WTC11 (cell line): ENCODE data around the gene NEK11. TPM values are rescaled to one million over a fixed set of nuclear protein-coding genes. Genes with fewer than 3 reads are reported as not detected.

Experiments used
- ATAC-seq: fragments of 200-7000 bp; cut with Tn5 transposase; 2 replicates; pipeline ENCODE4 v1.10.0; 2021; ENCODE audit warnings: mild to moderate bottlenecking, moderate library complexity
- CTCF ChIA-PET: fragments of 300-600 bp; sonication (Branson Sonifier 250); formaldehyde crosslinking; loops from one replicate; lab custom pipeline; 2021; ENCODE audit warnings: antibody characterized with exemption; lab: Charles Lee
- POLR2A ChIA-PET: fragments of 350-600 bp; sonication (Branson Sonifier 250); formaldehyde crosslinking; loops from one replicate; lab custom pipeline; 2021; ENCODE audit warnings: antibody characterized with exemption; lab: Charles Lee
- DNase-seq: peaks from one replicate; pipeline ENCODE4 v3.0.0; 2021; ENCODE audit warnings: low spot score
- H3K27ac Mint-ChIP-seq: 2 replicates; pipeline ENCODE4 v1.8.0; 2021; ENCODE audit warnings: mixed read lengths
- H3K27me3 Mint-ChIP-seq: 2 replicates; pipeline ENCODE4 v1.8.0; 2021; ENCODE audit warnings: low read depth, mild to moderate bottlenecking, moderate library complexity, mixed read lengths
- H3K36me3 Mint-ChIP-seq: 2 replicates; pipeline ENCODE4 v1.8.0; 2021; ENCODE audit warnings: mixed read lengths
- H3K4me1 Mint-ChIP-seq: 2 replicates; pipeline ENCODE4 v1.8.0; 2022; ENCODE audit warnings: mixed read lengths
- H3K4me3 Mint-ChIP-seq: 2 replicates; pipeline ENCODE4 v1.8.0; 2021; ENCODE audit warnings: mild to moderate bottlenecking, moderate library complexity, mixed read lengths
- H3K9me3 Mint-ChIP-seq: 2 replicates; pipeline ENCODE4 v1.8.0; 2021; ENCODE audit warnings: mixed read lengths
- CREM ChIP-seq: sonication (generic); formaldehyde crosslinking; IDR thresholded peaks from 2 replicates; pipeline ENCODE4 v1.8.1; 2022; ENCODE audit warnings: mild to moderate bottlenecking, missing genetic modification reagents, moderate library complexity
- GABPB1 ChIP-seq: sonication (generic); formaldehyde crosslinking; IDR thresholded peaks from 2 replicates; pipeline ENCODE4 v1.8.1; 2023; ENCODE audit warnings: mild to moderate bottlenecking, missing genetic modification reagents
- NFE2L1 ChIP-seq: sonication (generic); formaldehyde crosslinking; IDR thresholded peaks from 2 replicates; pipeline ENCODE4 v1.8.1; 2023; ENCODE audit warnings: missing genetic modification reagents
- ZNF671 ChIP-seq: fragments of 250-450 bp; sonication (Bioruptor Pico); IDR thresholded peaks from 2 replicates; pipeline ENCODE4 v1.8.0; 2021; ENCODE audit warnings: mild to moderate bottlenecking
- total RNA-seq: library from RNA; stranded (reverse); gene quantifications from 3 replicates; pipeline ENCODE4 v1.2.3, GENCODE V29; 2021
- TF ChIP-seq, protein P1 (sequence below): sonication (generic); formaldehyde crosslinking; IDR thresholded peaks from 2 replicates; pipeline ENCODE4 v1.8.1; 2023; ENCODE audit warnings: mild to moderate bottlenecking, missing genetic modification reagents, moderate library complexity
- TF ChIP-seq, protein P2 (sequence below): sonication (generic); formaldehyde crosslinking; conservative IDR thresholded peaks from 2 replicates; pipeline ENCODE4 v1.8.1; 2022; ENCODE audit warnings: mild to moderate bottlenecking, missing genetic modification reagents
- TF ChIP-seq, protein P3 (sequence below): sonication (generic); formaldehyde crosslinking; IDR thresholded peaks from 2 replicates; pipeline ENCODE4 v1.8.1; 2023; ENCODE audit warnings: mild to moderate bottlenecking, missing genetic modification reagents
- TF ChIP-seq, protein P4 (sequence below): sonication (generic); formaldehyde crosslinking; IDR thresholded peaks from 2 replicates; pipeline ENCODE4 v1.8.0; 2023; ENCODE audit warnings: mild to moderate bottlenecking, missing genetic modification reagents
- TF ChIP-seq, protein P5 (sequence below): sonication (generic); formaldehyde crosslinking; IDR thresholded peaks from 2 replicates; pipeline ENCODE4 v1.8.0; 2023; ENCODE audit warnings: missing genetic modification reagents
- TF ChIP-seq, protein P6 (sequence below): fragments of 250-450 bp; sonication (Bioruptor Pico); IDR thresholded peaks from 2 replicates; pipeline ENCODE4 v1.9.0; 2021; ENCODE audit warnings: mild to moderate bottlenecking

Gene NEK11
- total RNA-seq, 1 experiment from 2014 or later = 1.6 TPM

DNA sequence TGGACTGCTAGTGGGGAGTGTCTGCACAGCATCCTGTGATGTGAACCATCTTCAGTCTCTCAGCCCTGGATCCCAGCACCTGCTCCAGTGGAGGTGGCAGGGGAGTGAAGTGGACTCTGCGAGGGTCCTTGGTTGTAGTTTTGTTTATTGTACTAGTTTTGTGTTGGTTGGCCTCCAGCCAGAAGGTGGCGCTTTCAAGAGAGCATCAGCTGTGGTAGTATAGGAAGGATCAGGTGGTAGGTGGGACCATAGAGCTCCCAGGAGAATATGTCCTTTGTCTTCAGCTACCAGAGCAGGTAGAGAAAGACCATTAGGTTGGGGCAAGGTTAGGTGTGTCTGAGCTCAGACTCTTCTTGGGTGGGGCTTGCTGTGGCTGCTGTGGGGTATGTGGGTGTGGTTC is 20.9 kb downstream of the NEK11 start:
- Mint-ChIP-seq H3K4me3 (no peak overlapping the region), H3K4me1 (peaks cover 7% of the 10 kb centered on the region; the same call in 1 of the 2 replicates), H3K27me3 (no peaks in the 10 kb centered on the region; the same call in 1 of the 2 replicates), H3K9me3 (peaks cover 22% of the 10 kb centered on the region), H3K27ac (no peak overlapping the region), H3K36me3 (peaks cover 5% of the 10 kb centered on the region; the same call in 1 of the 2 replicates)
- ChIA-PET CTCF (interaction anchor here (0.9 to 1.3 kb wide), 5 partner anchors 11 to 30 kb away, joined by 3 read pairs; no protein-coding TSS in a partner anchor), POLR2A (no interaction called here)
- ATAC-seq (peak; percentile 44), DNase-seq (peak; percentile 30)
- no peak for TF ChIP-seq NFE2L1 (CRISPR knock-in tag)
- TF ChIP-seq, protein P1, sequence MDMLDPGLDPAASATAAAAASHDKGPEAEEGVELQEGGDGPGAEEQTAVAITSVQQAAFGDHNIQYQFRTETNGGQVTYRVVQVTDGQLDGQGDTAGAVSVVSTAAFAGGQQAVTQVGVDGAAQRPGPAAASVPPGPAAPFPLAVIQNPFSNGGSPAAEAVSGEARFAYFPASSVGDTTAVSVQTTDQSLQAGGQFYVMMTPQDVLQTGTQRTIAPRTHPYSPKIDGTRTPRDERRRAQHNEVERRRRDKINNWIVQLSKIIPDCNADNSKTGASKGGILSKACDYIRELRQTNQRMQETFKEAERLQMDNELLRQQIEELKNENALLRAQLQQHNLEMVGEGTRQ (CRISPR knock-in tag) = peak; percentile 25; the same call in 1 of the 2 replicates

DNA sequence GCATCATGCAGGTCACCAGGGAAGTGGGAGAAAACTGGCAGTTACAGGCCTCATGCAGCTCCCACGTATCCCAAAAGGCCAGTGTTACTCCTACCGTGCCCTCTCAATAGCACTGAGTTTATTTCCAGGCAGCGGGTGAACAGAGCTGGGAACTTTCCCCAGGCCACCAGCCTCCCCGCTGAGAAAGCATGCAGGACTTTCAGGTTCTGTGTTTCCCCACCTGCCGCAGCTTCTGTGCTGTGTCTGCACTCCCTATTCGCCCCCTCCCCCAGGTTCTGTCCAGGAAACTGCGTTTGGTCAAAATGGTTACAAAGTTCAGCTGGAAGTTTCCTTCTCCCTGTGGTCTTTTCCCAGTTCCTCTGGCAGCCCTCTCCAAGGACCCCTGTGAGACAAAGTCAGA is 21.4 kb downstream of the NEK11 start:
- peaks cover 5% of the 10 kb centered on the region; the same call in 1 of the 2 replicates for H3K36me3 Mint-ChIP-seq
- ChIA-PET POLR2A (no interaction called here), CTCF (interaction anchor here (0.7 to 1.3 kb wide), 6 partner anchors 11 to 1162 kb away, joined by 3 read pairs; no protein-coding TSS in a partner anchor)
- no peaks in the 10 kb centered on the region; the same call in 1 of the 2 replicates for H3K27me3 Mint-ChIP-seq
- 0 out of 2 replicates have a peak, but pooled peaks cover 4% of the 10 kb centered on the region for H3K4me1 Mint-ChIP-seq
- ATAC-seq = no peak; the same call in 1 of the 2 replicates
- H3K27ac Mint-ChIP-seq = no peak overlapping the region
- H3K9me3 Mint-ChIP-seq = peaks cover 22% of the 10 kb centered on the region
- DNase-seq = no peak
- TF ChIP-seq, protein P2, sequence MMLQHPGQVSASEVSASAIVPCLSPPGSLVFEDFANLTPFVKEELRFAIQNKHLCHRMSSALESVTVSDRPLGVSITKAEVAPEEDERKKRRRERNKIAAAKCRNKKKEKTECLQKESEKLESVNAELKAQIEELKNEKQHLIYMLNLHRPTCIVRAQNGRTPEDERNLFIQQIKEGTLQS (CRISPR knock-in tag) = no peak
- TF ChIP-seq, protein P3, sequence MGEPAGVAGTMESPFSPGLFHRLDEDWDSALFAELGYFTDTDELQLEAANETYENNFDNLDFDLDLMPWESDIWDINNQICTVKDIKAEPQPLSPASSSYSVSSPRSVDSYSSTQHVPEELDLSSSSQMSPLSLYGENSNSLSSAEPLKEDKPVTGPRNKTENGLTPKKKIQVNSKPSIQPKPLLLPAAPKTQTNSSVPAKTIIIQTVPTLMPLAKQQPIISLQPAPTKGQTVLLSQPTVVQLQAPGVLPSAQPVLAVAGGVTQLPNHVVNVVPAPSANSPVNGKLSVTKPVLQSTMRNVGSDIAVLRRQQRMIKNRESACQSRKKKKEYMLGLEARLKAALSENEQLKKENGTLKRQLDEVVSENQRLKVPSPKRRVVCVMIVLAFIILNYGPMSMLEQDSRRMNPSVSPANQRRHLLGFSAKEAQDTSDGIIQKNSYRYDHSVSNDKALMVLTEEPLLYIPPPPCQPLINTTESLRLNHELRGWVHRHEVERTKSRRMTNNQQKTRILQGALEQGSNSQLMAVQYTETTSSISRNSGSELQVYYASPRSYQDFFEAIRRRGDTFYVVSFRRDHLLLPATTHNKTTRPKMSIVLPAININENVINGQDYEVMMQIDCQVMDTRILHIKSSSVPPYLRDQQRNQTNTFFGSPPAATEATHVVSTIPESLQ (CRISPR knock-in tag) = no peak
- TF ChIP-seq, protein P4, sequence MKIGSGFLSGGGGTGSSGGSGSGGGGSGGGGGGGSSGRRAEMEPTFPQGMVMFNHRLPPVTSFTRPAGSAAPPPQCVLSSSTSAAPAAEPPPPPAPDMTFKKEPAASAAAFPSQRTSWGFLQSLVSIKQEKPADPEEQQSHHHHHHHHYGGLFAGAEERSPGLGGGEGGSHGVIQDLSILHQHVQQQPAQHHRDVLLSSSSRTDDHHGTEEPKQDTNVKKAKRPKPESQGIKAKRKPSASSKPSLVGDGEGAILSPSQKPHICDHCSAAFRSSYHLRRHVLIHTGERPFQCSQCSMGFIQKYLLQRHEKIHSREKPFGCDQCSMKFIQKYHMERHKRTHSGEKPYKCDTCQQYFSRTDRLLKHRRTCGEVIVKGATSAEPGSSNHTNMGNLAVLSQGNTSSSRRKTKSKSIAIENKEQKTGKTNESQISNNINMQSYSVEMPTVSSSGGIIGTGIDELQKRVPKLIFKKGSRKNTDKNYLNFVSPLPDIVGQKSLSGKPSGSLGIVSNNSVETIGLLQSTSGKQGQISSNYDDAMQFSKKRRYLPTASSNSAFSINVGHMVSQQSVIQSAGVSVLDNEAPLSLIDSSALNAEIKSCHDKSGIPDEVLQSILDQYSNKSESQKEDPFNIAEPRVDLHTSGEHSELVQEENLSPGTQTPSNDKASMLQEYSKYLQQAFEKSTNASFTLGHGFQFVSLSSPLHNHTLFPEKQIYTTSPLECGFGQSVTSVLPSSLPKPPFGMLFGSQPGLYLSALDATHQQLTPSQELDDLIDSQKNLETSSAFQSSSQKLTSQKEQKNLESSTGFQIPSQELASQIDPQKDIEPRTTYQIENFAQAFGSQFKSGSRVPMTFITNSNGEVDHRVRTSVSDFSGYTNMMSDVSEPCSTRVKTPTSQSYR (CRISPR knock-in tag) = no peak
- no peak for TF ChIP-seq CREM
- TF ChIP-seq GABPB1 (CRISPR knock-in tag) = no peak
- H3K4me3 Mint-ChIP-seq = no peak overlapping the region

DNA sequence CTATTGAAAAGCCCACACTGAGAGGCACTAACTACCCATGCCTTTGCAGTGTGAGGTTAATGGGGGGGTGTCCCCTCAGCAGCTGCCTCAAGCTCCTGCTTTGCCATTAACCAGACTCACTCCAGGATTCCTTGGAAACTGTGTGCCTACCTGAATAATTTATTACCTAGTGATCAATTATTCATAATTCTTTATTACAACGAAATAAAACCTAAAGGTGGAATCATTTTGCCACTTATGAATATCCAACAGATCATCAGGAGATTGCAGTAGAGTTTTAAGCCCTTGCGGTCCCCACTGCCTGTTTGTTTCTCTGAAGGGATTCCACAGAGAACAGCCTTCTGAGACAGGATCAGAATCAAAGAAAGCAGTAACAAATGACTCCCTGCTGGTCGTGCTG is 23.3 kb downstream of the NEK11 start:
- Mint-ChIP-seq H3K4me1 (0 out of 2 replicates have a peak, but pooled peaks cover 4% of the 10 kb centered on the region), H3K36me3 (no peaks in the 10 kb centered on the region; the same call in 1 of the 2 replicates), H3K4me3 (no peak overlapping the region), H3K27ac (no peak overlapping the region), H3K9me3 (peaks cover 9% of the 10 kb centered on the region), H3K27me3 (no peaks in the 10 kb centered on the region; the same call in 1 of the 2 replicates)
- DNase-seq (no peak), ATAC-seq (no peak)
- TF ChIP-seq, protein P5, sequence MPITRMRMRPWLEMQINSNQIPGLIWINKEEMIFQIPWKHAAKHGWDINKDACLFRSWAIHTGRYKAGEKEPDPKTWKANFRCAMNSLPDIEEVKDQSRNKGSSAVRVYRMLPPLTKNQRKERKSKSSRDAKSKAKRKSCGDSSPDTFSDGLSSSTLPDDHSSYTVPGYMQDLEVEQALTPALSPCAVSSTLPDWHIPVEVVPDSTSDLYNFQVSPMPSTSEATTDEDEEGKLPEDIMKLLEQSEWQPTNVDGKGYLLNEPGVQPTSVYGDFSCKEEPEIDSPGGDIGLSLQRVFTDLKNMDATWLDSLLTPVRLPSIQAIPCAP (CRISPR knock-in tag) = no peak
- no peak for TF ChIP-seq CREM
- TF ChIP-seq, protein P6, sequence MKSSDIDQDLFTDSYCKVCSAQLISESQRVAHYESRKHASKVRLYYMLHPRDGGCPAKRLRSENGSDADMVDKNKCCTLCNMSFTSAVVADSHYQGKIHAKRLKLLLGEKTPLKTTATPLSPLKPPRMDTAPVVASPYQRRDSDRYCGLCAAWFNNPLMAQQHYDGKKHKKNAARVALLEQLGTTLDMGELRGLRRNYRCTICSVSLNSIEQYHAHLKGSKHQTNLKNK (CRISPR knock-in tag) = no peak
- no peak for TF ChIP-seq ZNF671 (CRISPR knock-in tag)
- ChIA-PET CTCF (no interaction called here), POLR2A (no interaction called here)
